ENCODE results near the gene ATP5F1A. TPM values are rescaled to one million over a fixed set of nuclear protein-coding genes. Genes with fewer than 3 reads are reported as not detected.

Gene ATP5F1A
- total RNA-seq, 1 experiment from 2014 or later = 625 TPM

DNA sequence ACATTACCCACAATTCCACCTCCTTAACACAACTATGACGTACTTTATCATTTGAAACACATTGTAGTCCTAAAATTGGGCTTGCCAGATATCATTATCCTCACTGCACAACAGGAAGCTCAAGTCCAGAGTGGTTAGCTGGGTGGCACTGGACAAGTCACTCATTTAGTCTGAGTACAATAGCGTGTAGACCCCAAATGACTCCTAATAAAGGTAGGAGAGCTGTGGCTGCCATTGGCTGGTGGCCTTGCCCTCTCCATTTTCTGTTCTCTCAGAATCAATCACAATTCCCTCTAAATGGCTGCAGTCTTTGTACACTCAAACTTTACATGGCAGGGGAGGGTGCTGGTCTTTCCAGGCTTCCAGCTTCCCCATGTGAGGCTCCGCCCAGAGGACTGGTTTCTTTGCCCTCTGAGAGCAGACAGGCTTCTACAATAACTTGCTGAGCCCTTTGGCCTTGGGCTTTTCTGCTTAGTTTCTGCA, 37.7 kb downstream of the ATP5F1A start:
- no peaks in the 10 kb centered on the region for H3K4me1 ChIP-seq (ENCODE audit: insufficient read depth, low read length)
- Mint-ChIP-seq H3K9me3 (no peaks in the 10 kb centered on the region), H3K27ac (no peak overlapping the region), H3K4me1 (peaks cover 0 to 5% of the 10 kb centered on the region in 2 experiments; a peak in 1 of 4 replicates), H3K4me3 (no peak overlapping the region), H3K27me3 (ENCODE audit: low read depth) (no peaks in the 10 kb centered on the region; the same call in 1 of the 2 replicates), H3K36me3 (ENCODE audit: insufficient read depth in 1 of 3, low read depth in 3 of 3) (no peaks in the 10 kb centered on the region)
- no peaks in the 10 kb centered on the region for H4K20me1 ChIP-seq (ENCODE audit: control insufficient read depth, insufficient read depth, insufficient read length)
- H3K56ac ChIP-seq (ENCODE audit: insufficient read length, low read depth, low read length) = no peak overlapping the region
- no peak overlapping the region for H3K14ac ChIP-seq (ENCODE audit: insufficient read depth, low read length)
- H3K9me3 ChIP-seq (ENCODE audit: control insufficient read depth, low read depth, low read length) = no peaks in the 10 kb centered on the region
- H2BK120ac ChIP-seq (ENCODE audit: low read depth, low read length, poor library complexity, severe bottlenecking) = no peak overlapping the region
- H3K9ac ChIP-seq (ENCODE audit: extremely low read depth, insufficient read length, low read length) = no peak overlapping the region
- H3T11ph ChIP-seq (ENCODE audit: low read length) = no peak overlapping the region
- DNase-seq = no peak
- H3K23ac ChIP-seq (ENCODE audit: insufficient read length, low read depth, low read length) = no peak overlapping the region
- no peak overlapping the region for H2AK5ac ChIP-seq (ENCODE audit: insufficient read length, low read length)
- H3K18ac ChIP-seq (ENCODE audit: insufficient read length, low read depth, low read length) = no peak overlapping the region
- no peak overlapping the region for H4K5ac ChIP-seq (ENCODE audit: insufficient read length, low read depth, low read length)
- H3K27me3 ChIP-seq (ENCODE audit: insufficient read depth, low read length) = no peaks in the 10 kb centered on the region
- H3K4ac ChIP-seq (ENCODE audit: low read depth, low read length) = no peak overlapping the region
- no peak overlapping the region for H4K91ac ChIP-seq (ENCODE audit: insufficient read length, low read depth, low read length)
- H3K27ac ChIP-seq (ENCODE audit: insufficient read length, low read depth, low read length) = no peak overlapping the region
- 100% methylated on average over 1 of the region's 3 CpGs for WGBS (ENCODE audit: extremely low coverage, insufficient read length, low lambda C conversion rate)
- no peak overlapping the region for H2BK12ac ChIP-seq (ENCODE audit: insufficient read length, low read depth, low read length)
- no peaks in the 10 kb centered on the region for H3K23me2 ChIP-seq (ENCODE audit: insufficient read length, low read depth, low read length, poor library complexity, severe bottlenecking)
- H2BK15ac ChIP-seq (ENCODE audit: low read depth, low read length) = no peak overlapping the region
- no peak overlapping the region for H4K8ac ChIP-seq (replicated peaks; ENCODE audit: insufficient read length, low read depth, low read length)
- H3K79me1 ChIP-seq (ENCODE audit: insufficient read depth, low read depth, low read length, poor library complexity, severe bottlenecking) = no peaks in the 10 kb centered on the region
- no peak overlapping the region for H2AFZ ChIP-seq (ENCODE audit: low read length)
- H2BK5ac ChIP-seq (ENCODE audit: insufficient read length, low read length) = no peak overlapping the region
- no peaks in the 10 kb centered on the region for H3K79me2 ChIP-seq (ENCODE audit: insufficient read depth, low read length)
- TF ChIP-seq, protein P1, sequence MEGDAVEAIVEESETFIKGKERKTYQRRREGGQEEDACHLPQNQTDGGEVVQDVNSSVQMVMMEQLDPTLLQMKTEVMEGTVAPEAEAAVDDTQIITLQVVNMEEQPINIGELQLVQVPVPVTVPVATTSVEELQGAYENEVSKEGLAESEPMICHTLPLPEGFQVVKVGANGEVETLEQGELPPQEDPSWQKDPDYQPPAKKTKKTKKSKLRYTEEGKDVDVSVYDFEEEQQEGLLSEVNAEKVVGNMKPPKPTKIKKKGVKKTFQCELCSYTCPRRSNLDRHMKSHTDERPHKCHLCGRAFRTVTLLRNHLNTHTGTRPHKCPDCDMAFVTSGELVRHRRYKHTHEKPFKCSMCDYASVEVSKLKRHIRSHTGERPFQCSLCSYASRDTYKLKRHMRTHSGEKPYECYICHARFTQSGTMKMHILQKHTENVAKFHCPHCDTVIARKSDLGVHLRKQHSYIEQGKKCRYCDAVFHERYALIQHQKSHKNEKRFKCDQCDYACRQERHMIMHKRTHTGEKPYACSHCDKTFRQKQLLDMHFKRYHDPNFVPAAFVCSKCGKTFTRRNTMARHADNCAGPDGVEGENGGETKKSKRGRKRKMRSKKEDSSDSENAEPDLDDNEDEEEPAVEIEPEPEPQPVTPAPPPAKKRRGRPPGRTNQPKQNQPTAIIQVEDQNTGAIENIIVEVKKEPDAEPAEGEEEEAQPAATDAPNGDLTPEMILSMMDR (conservative IDR thresholded peaks at IDR 0.05) = no peak
- H2BK20ac ChIP-seq (ENCODE audit: low read depth, low read length, poor library complexity, severe bottlenecking) = no peak overlapping the region
- H3K4me2 ChIP-seq (ENCODE audit: insufficient read depth, insufficient read length, low read length) = no peak overlapping the region
